ENCODE measurements around the gene CD99L2.

The CD99L2 gene, protein sequence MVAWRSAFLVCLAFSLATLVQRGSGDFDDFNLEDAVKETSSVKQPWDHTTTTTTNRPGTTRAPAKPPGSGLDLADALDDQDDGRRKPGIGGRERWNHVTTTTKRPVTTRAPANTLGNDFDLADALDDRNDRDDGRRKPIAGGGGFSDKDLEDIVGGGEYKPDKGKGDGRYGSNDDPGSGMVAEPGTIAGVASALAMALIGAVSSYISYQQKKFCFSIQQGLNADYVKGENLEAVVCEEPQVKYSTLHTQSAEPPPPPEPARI

DNA sequence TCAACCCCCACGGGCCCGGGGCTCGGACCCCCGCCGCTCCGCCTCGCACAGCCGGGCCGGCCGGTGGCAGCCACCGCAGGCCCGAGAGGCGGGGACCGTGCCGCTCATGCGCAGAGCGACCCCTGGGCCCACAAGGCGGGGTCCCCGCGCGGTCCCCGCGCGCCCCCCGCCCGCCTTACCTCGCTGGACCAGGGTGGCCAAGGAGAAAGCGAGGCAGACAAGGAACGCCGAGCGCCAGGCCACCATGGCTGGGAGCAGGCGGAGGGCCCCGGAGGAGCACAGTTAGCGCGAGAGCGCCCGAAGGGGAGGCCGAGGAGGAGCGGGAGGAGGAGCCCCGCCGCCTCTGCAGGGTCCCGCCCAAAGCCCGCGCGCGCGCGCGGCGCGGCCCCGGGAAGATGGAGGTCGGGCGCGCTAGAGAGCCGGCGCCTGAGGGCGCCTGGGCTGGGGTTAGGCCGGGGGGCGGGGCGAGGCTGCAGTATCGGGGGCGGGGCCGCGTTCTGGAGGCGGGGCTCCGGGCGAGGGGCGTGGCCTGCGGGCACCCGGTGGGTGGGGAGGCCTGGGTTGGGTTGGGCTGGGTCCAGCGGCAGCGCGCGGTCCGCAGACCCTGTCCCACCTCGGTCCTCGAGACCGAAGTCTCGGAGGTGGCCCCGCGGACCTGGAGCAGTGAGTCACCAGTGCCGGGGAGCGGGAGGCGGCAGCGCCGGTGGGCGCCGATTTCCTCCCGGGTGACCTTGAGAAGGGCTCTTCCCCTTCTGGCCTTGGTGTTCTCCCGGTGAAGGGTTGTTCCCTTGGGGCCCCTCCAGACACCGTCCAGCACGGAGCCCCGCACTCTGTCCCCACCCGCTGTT, at the start of gene CD99L2:
TSS of gene CD99L2 (minus strand) at position 326 of the 848 bp plus-strand sequence. CDS start at position 246, 80 bp downstream.
- no peaks in the 10 kb centered on the region for H3K9me2 ChIP-seq (replicated peaks; ENCODE audit: low read depth, low read length)
- no peaks in the 10 kb centered on the region for H3F3A ChIP-seq (ENCODE audit: low read depth)
- H4K20me1 ChIP-seq (ENCODE audit: insufficient read depth, low read length, poor library complexity, severe bottlenecking), result no peaks in the 10 kb centered on the region
- H3K27me3 ChIP-seq (ENCODE audit: insufficient read depth, low read length, poor library complexity, severe bottlenecking), result no peaks in the 10 kb centered on the region
- peaks cover 4% of the 10 kb centered on the region for H3K4me1 ChIP-seq (ENCODE audit: insufficient read depth, low read length, poor library complexity, severe bottlenecking)
- peak within 1 kb of the TSS; percentile 73 for H3K4me2 ChIP-seq (ENCODE audit: low read depth, low read length, poor library complexity, severe bottlenecking)
- no peaks in the 10 kb centered on the region for H3K9me3 ChIP-seq (ENCODE audit: insufficient read depth, low read depth, low read length)
- TF ChIP-seq, protein P1, sequence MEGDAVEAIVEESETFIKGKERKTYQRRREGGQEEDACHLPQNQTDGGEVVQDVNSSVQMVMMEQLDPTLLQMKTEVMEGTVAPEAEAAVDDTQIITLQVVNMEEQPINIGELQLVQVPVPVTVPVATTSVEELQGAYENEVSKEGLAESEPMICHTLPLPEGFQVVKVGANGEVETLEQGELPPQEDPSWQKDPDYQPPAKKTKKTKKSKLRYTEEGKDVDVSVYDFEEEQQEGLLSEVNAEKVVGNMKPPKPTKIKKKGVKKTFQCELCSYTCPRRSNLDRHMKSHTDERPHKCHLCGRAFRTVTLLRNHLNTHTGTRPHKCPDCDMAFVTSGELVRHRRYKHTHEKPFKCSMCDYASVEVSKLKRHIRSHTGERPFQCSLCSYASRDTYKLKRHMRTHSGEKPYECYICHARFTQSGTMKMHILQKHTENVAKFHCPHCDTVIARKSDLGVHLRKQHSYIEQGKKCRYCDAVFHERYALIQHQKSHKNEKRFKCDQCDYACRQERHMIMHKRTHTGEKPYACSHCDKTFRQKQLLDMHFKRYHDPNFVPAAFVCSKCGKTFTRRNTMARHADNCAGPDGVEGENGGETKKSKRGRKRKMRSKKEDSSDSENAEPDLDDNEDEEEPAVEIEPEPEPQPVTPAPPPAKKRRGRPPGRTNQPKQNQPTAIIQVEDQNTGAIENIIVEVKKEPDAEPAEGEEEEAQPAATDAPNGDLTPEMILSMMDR (conservative IDR thresholded peaks at IDR 0.05; ENCODE audit: low read length), result no peak
- TF ChIP-seq EZH2phosphoT487 (IDR thresholded peaks at IDR 0.05; ENCODE audit: borderline replicate concordance), result no peak
- H3K4me3 ChIP-seq (ENCODE audit: low read length, poor library complexity, severe bottlenecking), result peak within 1 kb of the TSS; percentile 73
- H3K79me2 ChIP-seq (ENCODE audit: insufficient read depth, low read length), result no peaks in the 10 kb centered on the region
- H3K36me3 ChIP-seq (ENCODE audit: insufficient read depth, low read length), result no peaks in the 10 kb centered on the region
- peak within 1 kb of the TSS; percentile 71 for H3K9ac ChIP-seq (ENCODE audit: low read depth, low read length, poor library complexity, severe bottlenecking)
- peak within 1 kb of the TSS; percentile 86 for H2AFZ ChIP-seq (ENCODE audit: low read length)

DNA sequence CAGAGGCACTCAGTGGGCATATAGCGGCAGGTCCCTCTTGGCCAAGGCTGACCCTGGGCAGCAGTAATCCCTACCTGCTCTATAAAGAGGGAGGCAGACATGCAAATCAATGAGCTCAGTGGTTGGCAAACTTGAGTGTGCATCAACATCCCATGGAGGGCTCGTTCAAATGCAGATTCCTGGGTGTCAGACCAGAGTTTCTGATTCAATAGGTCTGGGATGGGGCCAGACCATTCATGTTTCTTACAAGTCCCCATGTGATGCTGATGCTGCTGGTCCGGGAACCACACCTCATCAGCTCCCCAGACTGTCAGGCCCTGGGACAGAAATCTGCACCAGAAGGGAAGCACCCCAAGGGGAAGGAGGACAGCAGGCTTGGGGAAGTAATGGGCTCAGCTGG, 45.8 kb upstream of the CD99L2 start:
- H3K4me3 ChIP-seq (ENCODE audit: low read length, poor library complexity, severe bottlenecking), result no peak overlapping the region
- no peak overlapping the region for H3K9ac ChIP-seq (ENCODE audit: low read depth, low read length, poor library complexity, severe bottlenecking)
- H2AFZ ChIP-seq (ENCODE audit: low read length), result no peak overlapping the region
- H3K79me2 ChIP-seq (ENCODE audit: insufficient read depth, low read length), result no peaks in the 10 kb centered on the region
- H3K9me3 ChIP-seq (ENCODE audit: insufficient read depth, low read depth, low read length), result no peaks in the 10 kb centered on the region
- no peaks in the 10 kb centered on the region for H3K4me1 ChIP-seq (ENCODE audit: insufficient read depth, low read length, poor library complexity, severe bottlenecking)
- H3K9me2 ChIP-seq (replicated peaks; ENCODE audit: low read depth, low read length), result no peaks in the 10 kb centered on the region
- no peaks in the 10 kb centered on the region for H3K27me3 ChIP-seq (ENCODE audit: insufficient read depth, low read length, poor library complexity, severe bottlenecking)
- no peaks in the 10 kb centered on the region for H3K36me3 ChIP-seq (ENCODE audit: insufficient read depth, low read length)
- H3K4me2 ChIP-seq (ENCODE audit: low read depth, low read length, poor library complexity, severe bottlenecking), result no peak overlapping the region
- TF ChIP-seq EZH2phosphoT487 (IDR thresholded peaks at IDR 0.05; ENCODE audit: borderline replicate concordance), result no peak
- TF ChIP-seq, protein P1 (conservative IDR thresholded peaks at IDR 0.05; ENCODE audit: low read length), result no peak
- H3F3A ChIP-seq (ENCODE audit: low read depth), result no peaks in the 10 kb centered on the region
- H4K20me1 ChIP-seq (ENCODE audit: insufficient read depth, low read length, poor library complexity, severe bottlenecking), result no peaks in the 10 kb centered on the region

DNA sequence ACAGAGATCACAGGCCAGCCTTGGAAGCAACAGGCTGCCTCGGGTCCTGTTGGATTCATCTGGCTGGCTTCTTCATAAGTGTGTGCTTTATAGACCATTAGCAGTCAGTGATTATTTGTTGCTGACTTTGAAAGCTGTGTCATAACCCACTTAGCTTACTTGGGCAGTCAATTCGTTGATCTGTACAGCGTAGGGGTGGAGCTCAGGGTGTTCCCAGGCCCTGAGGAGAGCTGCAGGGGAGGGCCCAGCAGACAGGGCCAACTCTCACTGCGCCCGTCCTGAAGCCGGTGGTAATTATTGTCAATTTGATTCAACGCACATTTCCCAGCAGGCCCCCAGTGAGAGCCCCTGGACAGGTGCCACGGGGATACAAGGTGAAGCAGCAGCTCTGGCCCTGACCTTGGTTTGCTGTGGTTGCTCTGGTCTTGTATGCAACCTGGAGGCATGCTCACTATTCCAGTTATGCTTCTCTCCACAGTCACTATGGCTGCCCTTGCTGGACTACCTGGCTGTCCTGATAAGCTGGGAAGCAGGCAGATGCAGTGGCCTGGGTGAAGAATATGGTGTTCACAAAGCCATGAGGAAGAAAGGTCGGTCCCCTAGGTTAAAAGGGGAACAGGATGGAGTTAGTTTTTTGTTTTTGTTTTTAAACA, 44.6 kb upstream of the CD99L2 start:
- Histone ChIP-seq H3K36me3 (ENCODE audit: insufficient read depth, low read length) (no peaks in the 10 kb centered on the region), H3K9me2 (replicated peaks; ENCODE audit: low read depth, low read length) (no peaks in the 10 kb centered on the region), H3K79me2 (ENCODE audit: insufficient read depth, low read length) (no peaks in the 10 kb centered on the region), H3F3A (ENCODE audit: low read depth) (no peaks in the 10 kb centered on the region), H3K9me3 (ENCODE audit: insufficient read depth, low read depth, low read length) (no peaks in the 10 kb centered on the region), H2AFZ (ENCODE audit: low read length) (no peak overlapping the region), H3K27me3 (ENCODE audit: insufficient read depth, low read length, poor library complexity, severe bottlenecking) (no peaks in the 10 kb centered on the region), H3K4me3 (ENCODE audit: low read length, poor library complexity, severe bottlenecking) (no peak overlapping the region), H3K4me1 (ENCODE audit: insufficient read depth, low read length, poor library complexity, severe bottlenecking) (no peaks in the 10 kb centered on the region), H4K20me1 (ENCODE audit: insufficient read depth, low read length, poor library complexity, severe bottlenecking) (no peaks in the 10 kb centered on the region), H3K9ac (ENCODE audit: low read depth, low read length, poor library complexity, severe bottlenecking) (no peak overlapping the region), H3K4me2 (ENCODE audit: low read depth, low read length, poor library complexity, severe bottlenecking) (no peak overlapping the region)
- no peak for TF ChIP-seq EZH2phosphoT487 (IDR thresholded peaks at IDR 0.05; ENCODE audit: borderline replicate concordance)
- TF ChIP-seq, protein P1 (conservative IDR thresholded peaks at IDR 0.05; ENCODE audit: low read length), result no peak

All from Loucy (cell line).